Measurements from ENCODE around the gene INF2.
"Not testable (repeated sequence)": the region's sequence is repeated elsewhere in the genome, so short reads cannot be mapped to it uniquely, and the experiment has no call there.

Gene INF2

DNA sequence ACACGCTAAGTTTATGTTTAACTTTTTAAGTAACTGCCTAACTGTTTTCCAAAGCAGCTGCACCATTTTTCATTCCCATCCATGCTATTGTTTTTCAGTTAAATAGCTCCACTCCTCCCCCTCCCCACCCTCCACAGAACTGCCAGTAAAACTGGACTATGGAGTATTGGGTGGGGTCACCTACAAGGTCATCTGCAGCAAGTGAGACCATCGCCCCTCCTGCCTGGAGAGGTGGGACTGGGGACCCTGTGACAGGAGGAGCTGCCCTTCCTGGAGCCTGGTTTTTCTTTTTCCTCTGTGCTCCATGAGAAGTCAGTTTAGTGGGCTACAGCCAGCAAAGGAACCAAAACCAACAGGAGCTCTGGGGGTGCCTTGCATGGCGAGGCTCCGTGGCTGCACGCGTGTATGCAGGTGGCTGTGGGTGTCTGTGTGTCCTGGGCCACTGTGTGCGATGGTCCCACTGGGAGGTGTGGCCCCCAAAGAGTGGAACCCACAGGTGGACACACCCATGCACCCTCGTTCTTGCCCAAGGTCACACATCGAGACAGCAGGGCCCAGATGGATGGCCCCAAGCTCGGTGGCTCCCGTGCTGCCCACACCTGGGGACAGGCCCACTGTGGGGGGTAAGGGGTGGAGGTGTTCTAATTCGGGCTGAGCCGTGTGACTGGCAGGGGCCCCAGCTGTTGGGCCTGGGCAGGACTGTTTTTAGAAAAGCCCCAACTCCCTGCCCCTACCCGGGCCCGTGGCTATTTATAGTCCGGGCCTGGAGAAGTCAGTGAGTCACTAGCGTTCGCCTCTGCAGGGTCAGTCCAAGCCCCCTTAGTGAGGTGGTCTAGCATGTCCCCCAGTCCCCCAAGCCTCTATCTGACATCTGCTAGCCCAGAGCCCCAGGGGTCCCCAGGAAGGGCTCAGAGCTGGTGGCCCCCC lies 32.4 kb downstream of the INF2 start:
- Histone ChIP-seq H3K36me3 (ENCODE audit: insufficient read depth, low read depth, low read length) (no peaks in the 10 kb centered on the region), H3K27ac (ENCODE audit: low read length) (no peak overlapping the region), H3K27me3 (ENCODE audit: insufficient read depth, low read length) (no peaks in the 10 kb centered on the region), H3K9me3 (ENCODE audit: insufficient read depth, low read depth, low read length) (no peaks in the 10 kb centered on the region), H3K9ac (ENCODE audit: low read depth, low read length) (no peak overlapping the region), H3K4me3 (ENCODE audit: low read length) (no peak overlapping the region), H3K4me1 (ENCODE audit: insufficient read depth, low read length) (0 out of 2 replicates have a peak, but pooled peaks cover 2% of the 10 kb centered on the region)

DNA sequence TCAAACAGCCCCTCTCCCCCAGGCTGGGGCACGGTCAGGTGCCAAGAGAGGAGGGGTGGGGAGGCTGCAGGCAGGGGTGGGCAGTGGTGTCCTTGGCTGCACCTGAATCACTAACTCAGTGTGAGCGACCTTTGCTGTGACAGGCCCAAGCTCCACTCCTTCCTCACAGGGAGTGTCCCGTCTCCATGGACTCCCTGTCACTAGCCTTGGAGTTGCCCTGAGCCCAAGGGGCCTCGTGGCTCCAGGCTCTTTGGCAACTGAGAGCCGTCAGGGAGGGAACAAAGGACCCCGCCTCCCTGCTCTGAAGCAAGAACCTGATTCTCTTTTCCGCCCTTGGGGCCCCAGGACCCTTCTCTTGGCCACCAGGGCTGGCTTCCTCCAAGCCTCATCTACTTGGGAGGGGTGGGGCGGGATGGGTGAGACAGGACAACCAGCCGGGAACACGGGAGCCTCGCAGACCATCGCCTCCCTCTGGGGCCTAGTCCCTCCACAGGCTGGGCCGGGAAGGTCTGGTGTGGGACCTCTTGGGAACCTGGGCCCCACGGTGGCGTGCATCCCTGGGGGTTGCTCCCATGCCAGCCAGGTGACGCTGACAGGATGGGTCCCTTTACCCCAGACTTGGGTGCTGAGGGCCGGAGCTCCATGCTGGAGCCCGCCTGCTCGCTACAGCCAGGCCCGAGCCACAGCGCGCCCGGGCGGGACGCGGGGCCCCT lies 33.7 kb downstream of the INF2 start:
- Histone ChIP-seq H3K36me3 (ENCODE audit: insufficient read depth, low read depth, low read length) (no peaks in the 10 kb centered on the region), H3K4me1 (ENCODE audit: insufficient read depth, low read length) (0 out of 2 replicates have a peak, but pooled peaks cover 2% of the 10 kb centered on the region), H3K27me3 (ENCODE audit: insufficient read depth, low read length) (no peaks in the 10 kb centered on the region), H3K9ac (ENCODE audit: low read depth, low read length) (no peak overlapping the region), H3K4me3 (ENCODE audit: low read length) (peak overlapping the region; percentile 71; the same call in 1 of the 2 replicates), H3K27ac (ENCODE audit: low read length) (no peak overlapping the region), H3K9me3 (ENCODE audit: insufficient read depth, low read depth, low read length) (no peaks in the 10 kb centered on the region)

DNA sequence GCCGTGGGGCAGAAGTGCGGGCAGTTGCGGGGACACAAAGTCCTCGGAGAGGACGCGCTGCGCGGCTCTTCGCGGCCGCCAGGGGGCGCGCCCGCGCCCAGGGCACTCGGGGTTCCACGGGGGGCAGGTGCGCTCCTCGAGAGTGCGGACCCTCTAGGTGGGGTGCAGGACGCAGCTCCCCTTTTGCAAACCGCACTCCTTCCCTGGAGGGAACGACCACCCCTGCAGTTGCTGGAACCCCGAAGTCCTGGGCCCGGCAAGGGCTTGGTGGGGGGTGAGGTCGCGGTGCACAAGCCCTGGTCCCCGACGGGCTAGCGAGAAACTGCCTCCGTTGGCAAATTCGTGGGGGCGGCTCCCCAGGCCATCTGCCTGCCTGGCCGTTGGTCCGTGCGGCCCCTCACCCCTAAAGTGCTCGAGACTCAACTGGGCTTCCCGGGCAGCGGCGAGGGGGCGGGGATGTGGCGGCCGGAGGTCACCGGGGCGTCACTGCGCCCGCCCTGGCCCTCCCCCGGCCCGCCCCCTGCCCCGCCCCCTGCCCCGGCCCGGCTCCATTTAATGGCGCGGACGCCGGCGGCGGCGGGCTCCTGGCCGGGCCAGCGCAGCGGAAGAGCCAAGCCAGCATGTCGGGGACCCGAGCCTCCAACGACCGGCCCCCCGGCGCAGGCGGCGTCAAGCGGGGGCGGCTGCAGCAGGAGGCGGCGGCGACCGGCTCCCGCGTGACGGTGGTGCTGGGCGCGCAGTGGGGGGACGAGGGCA lies 34.4 kb downstream of the INF2 start, which contains the start of gene ADSS1:
TSS of gene ADSS1 (plus strand) at position 579 of the 756 bp plus-strand sequence. CDS start at position 621, 42 bp downstream.
- Histone ChIP-seq H3K4me1 (ENCODE audit: insufficient read depth, low read length) (0 out of 2 replicates have a peak, but pooled peaks cover 2% of the 10 kb centered on the region), H3K36me3 (ENCODE audit: insufficient read depth, low read depth, low read length) (no peaks in the 10 kb centered on the region), H3K4me3 (ENCODE audit: low read length) (peak within 1 kb of the TSS; percentile 71), H3K27me3 (ENCODE audit: insufficient read depth, low read length) (no peaks in the 10 kb centered on the region), H3K27ac (ENCODE audit: low read length) (no peak within 1 kb of the TSS), H3K9ac (ENCODE audit: low read depth, low read length) (peak within 1 kb of the TSS; percentile 56; the same call in 1 of the 2 replicates), H3K9me3 (ENCODE audit: insufficient read depth, low read depth, low read length) (no peaks in the 10 kb centered on the region)

DNA sequence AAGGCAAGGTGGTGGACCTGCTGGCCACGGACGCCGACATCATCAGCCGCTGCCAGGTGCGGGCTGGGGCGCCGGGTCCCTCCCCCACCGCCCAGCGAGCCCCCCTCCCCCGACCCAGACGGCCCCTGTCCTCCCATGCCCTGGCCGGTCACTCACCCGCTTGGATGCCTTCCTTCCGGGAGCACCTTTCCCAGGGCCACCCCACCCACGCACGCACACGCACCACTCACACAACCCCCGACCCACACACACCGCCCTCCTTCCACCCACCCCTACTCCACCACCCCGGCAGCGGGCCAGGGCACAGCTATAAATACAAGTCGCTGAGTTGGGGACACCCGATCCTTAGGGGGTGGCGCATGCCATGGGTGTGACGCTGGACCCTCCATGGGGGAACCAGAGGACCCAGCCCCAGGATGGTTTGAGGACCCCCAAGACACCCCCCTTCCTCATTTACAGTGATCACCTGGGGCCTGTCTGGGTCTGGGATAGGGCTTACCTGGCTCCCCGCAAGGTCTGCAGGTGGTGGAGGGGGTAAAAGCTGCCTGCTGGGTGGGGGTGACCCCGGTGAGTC lies 35.1 kb downstream of the INF2 start:
- Histone ChIP-seq H3K4me3 (ENCODE audit: low read length) (peak overlapping the region; percentile 63), H3K9ac (ENCODE audit: low read depth, low read length) (peak overlapping the region; percentile 56; the same call in 1 of the 2 replicates), H3K4me1 (ENCODE audit: insufficient read depth, low read length) (0 out of 2 replicates have a peak, but pooled peaks cover 2% of the 10 kb centered on the region)

GRCh38 chr14:104724981-104725771 lies 35.8 kb downstream of the INF2 start:
- H3K9me3 ChIP-seq (ENCODE audit: insufficient read depth, low read depth, low read length): no peaks in the 10 kb centered on the region
- H3K9ac ChIP-seq (ENCODE audit: low read depth, low read length): no peak overlapping the region; the same call in 1 of the 2 replicates
- H3K4me3 ChIP-seq (ENCODE audit: low read length): peak overlapping the region; percentile 63
- 0 out of 2 replicates have a peak, but pooled peaks cover 2% of the 10 kb centered on the region for H3K4me1 ChIP-seq (ENCODE audit: insufficient read depth, low read length)
- no peak overlapping the region for H3K27ac ChIP-seq (ENCODE audit: low read length)
- H3K36me3 ChIP-seq (ENCODE audit: insufficient read depth, low read depth, low read length): no peaks in the 10 kb centered on the region
- no peaks in the 10 kb centered on the region for H3K27me3 ChIP-seq (ENCODE audit: insufficient read depth, low read length)

More for the DNA sequence above, 35.1 kb downstream of the INF2 start:
- no peaks in the 10 kb centered on the region for H3K36me3 ChIP-seq (ENCODE audit: insufficient read depth, low read depth, low read length)
- no peak overlapping the region for H3K27ac ChIP-seq (ENCODE audit: low read length)
- no peaks in the 10 kb centered on the region for H3K27me3 ChIP-seq (ENCODE audit: insufficient read depth, low read length)
- H3K9me3 ChIP-seq (ENCODE audit: insufficient read depth, low read depth, low read length): no peaks in the 10 kb centered on the region

GRCh38 chr14:104725772-104726548 lies 36.5 kb downstream of the INF2 start:
- Histone ChIP-seq H3K9ac (ENCODE audit: low read depth, low read length) (no peak overlapping the region), H3K9me3 (ENCODE audit: insufficient read depth, low read depth, low read length) (no peaks in the 10 kb centered on the region), H3K27me3 (ENCODE audit: insufficient read depth, low read length) (no peaks in the 10 kb centered on the region), H3K4me3 (ENCODE audit: low read length) (no peak overlapping the region; the same call in 1 of the 2 replicates), H3K4me1 (ENCODE audit: insufficient read depth, low read length) (0 out of 2 replicates have a peak, but pooled peaks cover 2% of the 10 kb centered on the region), H3K27ac (ENCODE audit: low read length) (no peak overlapping the region), H3K36me3 (ENCODE audit: insufficient read depth, low read depth, low read length) (no peaks in the 10 kb centered on the region)

- Histone ChIP-seq H3K9me3 (ENCODE audit: insufficient read depth, low read depth, low read length) (no peaks in the 10 kb centered on the region), H3K4me3 (ENCODE audit: low read length) (no peak overlapping the region), H3K9ac (ENCODE audit: low read depth, low read length) (no peak overlapping the region), H3K4me1 (ENCODE audit: insufficient read depth, low read length) (0 out of 2 replicates have a peak, but pooled peaks cover 2% of the 10 kb centered on the region), H3K27me3 (ENCODE audit: insufficient read depth, low read length) (no peaks in the 10 kb centered on the region), H3K36me3 (ENCODE audit: insufficient read depth, low read depth, low read length) (no peaks in the 10 kb centered on the region), H3K27ac (ENCODE audit: low read length) (no peak overlapping the region)
These were observed 37.4 kb downstream of the INF2 start for GRCh38 chr14:104726600-104727451.

GRCh38 chr14:104728631-104729030 lies 39.2 kb downstream of the INF2 start:
- Histone ChIP-seq H3K36me3 (ENCODE audit: insufficient read depth, low read depth, low read length) (no peaks in the 10 kb centered on the region), H3K9me3 (ENCODE audit: insufficient read depth, low read depth, low read length) (no peaks in the 10 kb centered on the region), H3K27ac (ENCODE audit: low read length) (no peak overlapping the region), H3K4me1 (ENCODE audit: insufficient read depth, low read length) (0 out of 2 replicates have a peak, but pooled peaks cover 2% of the 10 kb centered on the region), H3K9ac (ENCODE audit: low read depth, low read length) (no peak overlapping the region), H3K4me3 (ENCODE audit: low read length) (no peak overlapping the region), H3K27me3 (ENCODE audit: insufficient read depth, low read length) (no peaks in the 10 kb centered on the region)

DNA sequence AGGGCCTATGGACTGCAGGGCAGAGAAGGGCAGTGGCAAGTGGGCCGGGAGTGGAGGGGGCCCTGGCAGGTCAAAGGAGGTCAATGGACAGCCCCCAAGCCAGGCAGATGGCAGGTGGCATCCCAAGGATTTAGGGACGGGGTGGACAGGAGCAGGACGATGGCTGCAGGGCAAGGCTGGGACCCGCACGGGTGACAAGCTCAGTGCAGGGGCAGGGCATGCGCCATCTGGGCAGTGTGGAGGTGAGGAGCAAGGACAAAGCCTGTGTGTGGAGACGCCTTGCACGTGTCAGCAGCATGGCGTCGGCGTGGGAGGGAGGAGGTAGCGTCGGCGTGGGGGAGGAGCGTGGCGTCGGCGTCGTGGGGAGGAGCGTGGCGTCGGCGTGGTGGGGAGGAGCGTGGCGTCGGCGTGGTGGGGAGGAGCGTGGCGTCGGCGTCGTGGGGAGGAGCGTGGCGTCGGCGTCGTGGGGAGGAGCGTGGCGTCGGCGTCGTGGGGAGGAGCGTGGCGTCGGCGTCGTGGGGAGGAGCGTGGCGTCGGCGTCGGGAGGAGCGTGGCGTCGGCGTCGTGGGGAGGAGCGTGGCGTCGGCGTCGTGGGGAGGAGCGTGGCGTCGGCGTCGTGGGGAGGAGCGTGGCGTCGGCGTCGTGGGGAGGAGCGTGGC lies 39.9 kb downstream of the INF2 start:
- H3K27ac ChIP-seq (ENCODE audit: low read length); H3K9me3 ChIP-seq (ENCODE audit: insufficient read depth, low read depth, low read length); H3K4me3 ChIP-seq (ENCODE audit: low read length); H3K9ac ChIP-seq (ENCODE audit: low read depth, low read length); H3K27me3 ChIP-seq (ENCODE audit: insufficient read depth, low read length); H3K4me1 ChIP-seq (ENCODE audit: insufficient read depth, low read length); H3K36me3 ChIP-seq (ENCODE audit: insufficient read depth, low read depth, low read length): not testable (repeated sequence)

Data from iPS-20b (cell line).